Common myeloid progenitor, CD34-positive (primary cell): ENCODE measurements around the gene ZDHHC11.
"Not testable (repeated sequence)": the region's sequence is repeated elsewhere in the genome, so short reads cannot be mapped to it uniquely, and the experiment has no call there.

Experiments
- CTCF ChIA-PET: fragments of 350-600 bp; sonication (Branson Sonifier 250); formaldehyde crosslinking; loops from one replicate; lab custom pipeline; 2021; ENCODE audit warnings: antibody characterized with exemption; lab: Charles Lee
- POLR2A ChIA-PET: fragments of 350-600 bp; sonication (Branson Sonifier 250); formaldehyde crosslinking; loops from one replicate; lab custom pipeline; 2021; ENCODE audit warnings: antibody characterized with exemption; lab: Charles Lee
- DNase-seq, 3 donors: peaks; one replicate each; pipeline versions ENCODE4 v3.0.0 to v3.0.0-alpha.2; 2013
- H3K27ac ChIP-seq, 2 experiments: 1 replicate in 1 of 2; 2 replicates in 1 of 2; pipeline ENCODE4 v1.7.0; 2013; ENCODE audit warnings: inconsistent platforms in 2 of 2, low read length in 2 of 2, mild to moderate bottlenecking in 2 of 2, low read depth in 1 of 2, moderate library complexity in 1 of 2; ENCODE audit not compliant: severe bottlenecking in 2 of 2, insufficient read depth in 1 of 2, poor library complexity in 1 of 2
- H3K27me3 ChIP-seq, 5 experiments: replicated peaks in 2 of 5; 1 replicate in 3 of 5; 2 replicates in 2 of 5; pipeline versions ENCODE4 v1.6.1 to v1.7.0; 2013; ENCODE audit warnings: low read length in 4 of 5, mild to moderate bottlenecking in 2 of 5, moderate library complexity in 2 of 5, inconsistent platforms in 1 of 5; ENCODE audit not compliant: insufficient read depth in 5 of 5, control insufficient read depth in 4 of 5
- H3K36me3 ChIP-seq, 4 experiments: 1 replicate in 2 of 4; 2 replicates in 2 of 4; pipeline versions ENCODE4 v1.6.1 to v1.7.0; 2013; ENCODE audit warnings: low read length in 3 of 4, control low read depth in 1 of 4, mild to moderate bottlenecking in 1 of 4; ENCODE audit not compliant: control insufficient read depth in 4 of 4, insufficient read depth in 4 of 4
- H3K4me1 ChIP-seq, 4 experiments: 1 replicate in 3 of 4; 2 replicates in 1 of 4; pipeline versions ENCODE4 v1.6.1 to v1.7.1; 2013; ENCODE audit warnings: low read length in 3 of 4, mild to moderate bottlenecking in 3 of 4, control low read depth in 1 of 4, inconsistent platforms in 1 of 4, moderate library complexity in 1 of 4; ENCODE audit not compliant: control insufficient read depth in 4 of 4, insufficient read depth in 4 of 4; ENCODE audit errors: control extremely low read depth in 1 of 4
- H3K4me3 ChIP-seq, 7 experiments: 1 replicate in 4 of 7; 2 replicates in 3 of 7; pipeline versions ENCODE4 v1.5.1 to v1.7.0; 2013; ENCODE audit warnings: mild to moderate bottlenecking in 7 of 7, low read length in 6 of 7, moderate library complexity in 6 of 7, inconsistent platforms in 2 of 7, low read depth in 2 of 7, control low read depth in 1 of 7; ENCODE audit not compliant: insufficient read depth in 4 of 7, control insufficient read depth in 1 of 7; ENCODE audit errors: extremely low read depth in 1 of 7
- H3K9me3 ChIP-seq, 5 experiments: 1 replicate in 4 of 5; 2 replicates in 1 of 5; pipeline versions ENCODE4 v1.6.1 to v1.7.1; 2013; ENCODE audit warnings: low read length in 4 of 5, mild to moderate bottlenecking in 2 of 5, inconsistent platforms in 1 of 5, low read depth in 1 of 5, moderate library complexity in 1 of 5; ENCODE audit not compliant: control insufficient read depth in 4 of 5, insufficient read depth in 2 of 5; ENCODE audit errors: control extremely low read depth in 1 of 5
- WGBS: methylation state at CpG from one replicate; pipeline ENCODE4 v1.1.5; 2013; ENCODE audit not compliant: insufficient coverage; 5-methylcytosine and 5-hydroxymethylcytosine counted together

ZDHHC11 gene

GRCh38 chr5:778967-779366 is 71.8 kb downstream of the ZDHHC11 start:
- DNase-seq, H3K9me3 ChIP-seq, CTCF ChIA-PET, H3K36me3 ChIP-seq, POLR2A ChIA-PET, H3K4me3 ChIP-seq, H3K27ac ChIP-seq, H3K4me1 ChIP-seq: not testable (repeated sequence)
- peaks cover 0 to 14% (median 0%) of the 10 kb centered on the region in 5 experiments for H3K27me3 ChIP-seq
- 95% methylated on average over 4 of the region's 9 CpGs for WGBS

GRCh38 chr5:778421-778820 is 72.4 kb downstream of the ZDHHC11 start:
- POLR2A ChIA-PET, H3K27me3 ChIP-seq, H3K27ac ChIP-seq, H3K36me3 ChIP-seq, H3K4me3 ChIP-seq, CTCF ChIA-PET, H3K4me1 ChIP-seq, H3K9me3 ChIP-seq, DNase-seq: not testable (repeated sequence)
- 100% methylated on average over 1 of the region's 6 CpGs for WGBS

DNA sequence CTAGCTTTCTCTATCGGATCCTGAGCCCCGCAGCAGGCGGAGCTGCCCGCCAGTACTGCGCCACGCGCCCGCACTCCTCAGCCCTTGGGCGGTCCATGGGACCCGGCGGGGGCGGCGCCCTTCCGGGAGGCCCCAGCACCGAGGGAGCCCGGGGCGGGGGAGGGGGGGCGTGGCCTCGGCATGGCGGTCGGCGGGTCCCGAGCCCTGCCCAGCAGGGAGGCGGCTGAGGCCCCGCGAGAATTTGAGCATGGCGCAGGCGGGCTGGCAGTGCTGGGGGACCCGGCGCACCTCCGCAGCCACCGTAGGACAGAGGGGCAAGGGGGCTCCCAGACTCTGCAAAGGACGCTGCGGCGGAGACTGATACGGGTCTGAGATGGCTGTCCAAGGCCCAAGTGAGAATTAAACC is 73.0 kb downstream of the ZDHHC11 start:
- H3K27me3 ChIP-seq, result peaks cover 0 to 4% (median 0%) of the 10 kb centered on the region in 5 experiments
- ChIA-PET CTCF (no interaction called here), POLR2A (no interaction called here)
- H3K36me3 ChIP-seq, result no peaks in the 10 kb centered on the region
- no peak for DNase-seq
- H3K9me3 ChIP-seq, result no peaks in the 10 kb centered on the region
- no peaks in the 10 kb centered on the region for H3K4me1 ChIP-seq
- 91% methylated on average over 34 of the region's 36 CpGs for WGBS
- H3K4me3 ChIP-seq, result no peak overlapping the region
- H3K27ac ChIP-seq, result no peak overlapping the region

DNA sequence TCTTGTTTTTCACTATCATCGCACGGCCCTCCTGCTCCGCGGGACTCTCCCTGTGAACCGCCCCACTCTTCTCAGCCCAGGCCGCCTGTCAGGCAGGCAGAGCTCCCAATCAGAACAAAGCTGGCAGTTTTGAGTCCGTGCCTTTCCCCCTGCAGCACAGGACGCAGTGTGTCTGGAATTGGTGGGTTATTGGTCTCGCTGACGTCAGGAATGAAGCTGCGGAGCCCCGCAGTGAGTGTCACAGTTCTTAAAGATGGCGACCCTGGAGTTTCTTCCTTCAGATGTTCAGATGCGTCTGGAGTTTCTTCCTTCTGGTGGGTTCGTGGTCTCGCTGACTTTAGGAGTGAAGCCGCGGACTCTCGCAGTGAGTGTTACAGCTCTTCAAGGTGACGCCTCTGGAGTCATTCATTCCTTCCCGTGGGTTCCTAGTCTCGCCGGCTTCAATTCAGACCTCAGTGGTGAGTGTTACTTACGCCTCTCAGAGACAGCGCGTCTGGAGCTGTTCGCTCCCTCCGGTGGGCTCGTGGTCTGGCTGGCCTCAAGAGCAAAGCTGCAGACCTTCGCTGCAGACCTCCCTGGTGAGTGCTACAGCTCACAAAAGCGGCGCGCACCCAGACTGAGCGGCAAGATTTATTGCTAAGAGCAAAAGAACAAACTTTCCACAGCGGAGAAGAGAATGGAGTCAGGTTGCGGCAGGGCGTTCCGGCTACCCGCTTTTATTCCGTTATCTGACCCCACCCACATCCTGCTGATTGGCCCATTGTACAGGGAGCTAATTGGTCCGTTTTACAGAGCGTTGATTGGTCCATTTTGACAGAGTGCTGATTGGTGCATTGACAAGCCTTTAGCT is 73.7 kb downstream of the ZDHHC11 start:
- no peak overlapping the region for H3K27ac ChIP-seq
- H3K4me1 ChIP-seq, result no peaks in the 10 kb centered on the region
- no peak for DNase-seq
- peaks cover 0 to 4% (median 0%) of the 10 kb centered on the region in 5 experiments for H3K27me3 ChIP-seq
- no peaks in the 10 kb centered on the region for H3K9me3 ChIP-seq
- H3K36me3 ChIP-seq, result no peaks in the 10 kb centered on the region
- CTCF ChIA-PET, result no interaction called here
- POLR2A ChIA-PET, result no interaction called here
- H3K4me3 ChIP-seq, result no peak overlapping the region
- WGBS, result 95% methylated on average over 40 of the region's 42 CpGs

DNA sequence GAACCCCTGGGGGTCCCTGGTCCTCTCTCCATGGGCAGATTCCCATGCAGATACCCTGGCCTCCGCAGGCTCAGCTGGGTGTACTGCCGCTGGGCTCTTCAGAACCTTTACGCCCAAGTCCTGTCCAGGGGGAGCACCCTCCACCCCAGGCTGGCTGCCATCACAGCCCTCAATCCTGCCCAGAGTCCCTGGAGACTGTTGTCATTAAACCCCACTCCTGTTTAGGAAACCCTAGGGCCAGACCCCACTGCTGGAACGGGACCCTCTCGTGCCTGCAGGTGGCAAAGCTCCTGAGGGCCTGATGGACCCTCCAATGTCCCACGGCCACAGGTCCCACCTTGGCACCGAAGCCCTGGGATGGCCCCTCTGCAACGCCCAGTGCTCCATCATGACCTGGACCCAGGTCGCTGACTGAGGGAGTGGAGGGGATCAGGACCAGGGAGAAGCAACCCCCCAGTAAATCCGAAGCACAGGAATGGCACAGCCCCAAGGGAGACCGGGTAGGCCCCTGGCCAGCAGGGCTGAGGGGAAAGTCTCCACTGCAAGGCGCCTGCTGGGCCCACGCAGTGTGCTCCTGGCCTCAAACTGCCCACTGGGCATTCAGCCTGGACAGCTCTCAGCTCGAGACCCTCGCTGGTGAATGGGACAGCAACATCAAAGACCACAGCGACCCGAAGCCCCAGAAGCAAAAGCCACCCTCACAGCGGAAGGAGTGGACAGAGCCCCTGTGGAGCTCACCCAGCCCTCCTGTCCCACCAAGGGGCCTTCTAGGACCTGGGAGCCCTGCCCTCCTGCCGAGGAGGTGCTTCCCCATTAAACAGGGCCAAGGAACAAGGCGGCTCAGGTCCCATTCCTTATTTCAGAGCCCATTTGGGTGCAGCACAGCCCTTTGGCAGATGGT is 74.6 kb downstream of the ZDHHC11 start:
- H3K27me3 ChIP-seq, result peaks cover 0 to 4% (median 0%) of the 10 kb centered on the region in 5 experiments
- POLR2A ChIA-PET, result no interaction called here
- 99% methylated on average over 17 of the region's 20 CpGs for WGBS
- no peak overlapping the region for H3K27ac ChIP-seq
- H3K9me3 ChIP-seq, result no peaks in the 10 kb centered on the region
- no peaks in the 10 kb centered on the region for H3K36me3 ChIP-seq
- no peak overlapping the region for H3K4me3 ChIP-seq
- H3K4me1 ChIP-seq, result no peaks in the 10 kb centered on the region
- CTCF ChIA-PET, result no interaction called here
- DNase-seq, result no peak

- H3K27me3 ChIP-seq, H3K36me3 ChIP-seq, POLR2A ChIA-PET, H3K9me3 ChIP-seq, H3K4me3 ChIP-seq, H3K4me1 ChIP-seq, H3K27ac ChIP-seq, CTCF ChIA-PET, DNase-seq: not testable (repeated sequence)
- 98% methylated on average over 5 of the region's 9 CpGs for WGBS
Measured at GRCh38 chr5:775595-775960, 75.2 kb downstream of the ZDHHC11 start.
